Measurements from ENCODE around the gene MECP2.

- no peak for TF ChIP-seq CTCF (IDR thresholded peaks at IDR 0.05; ENCODE audit: insufficient read depth, low read length, poor library complexity, severe bottlenecking)
- no peak for TF ChIP-seq EZH2phosphoT487 (conservative IDR thresholded peaks at IDR 0.05; ENCODE audit: low read length)
Observed at GRCh38 chrX:154013001-154013421, 84.5 kb downstream of the MECP2 start.
